ENCODE results near the gene DPP6. TPM values are rescaled to one million over a fixed set of nuclear protein-coding genes. Genes with fewer than 3 reads are reported as not detected.

Gene DPP6
- total RNA-seq, 1 experiment from 2014 or later, result not detected

GRCh38 chr7:154584352-154585252 lies 532.4 kb downstream of the DPP6 start:
- intact Hi-C loops (cut with micrococcal nuclease; ENCODE audit: unreplicated experiment) (no loop called here), in situ Hi-C loops (cut with HindIII; ENCODE audit: low pct_unique_long_range_greater_than_20kb, low sequenced_read_pairs) (no loop called here)
- DNase-seq (ENCODE audit: low read depth, low spot score) (no peak), ATAC-seq (no peak)
- H3K4me3 ChIP-seq (ENCODE audit: low read depth in 2 of 2, low read length in 2 of 2), result no peak overlapping the region
- TF ChIP-seq CTCF (IDR thresholded peaks at IDR 0.05), result peak; percentile 67
- no peak for TF ChIP-seq POLR2AphosphoS5 (IDR thresholded peaks at IDR 0.05; ENCODE audit: low read depth, low read length)
- TF ChIP-seq SIN3A (IDR thresholded peaks at IDR 0.05; ENCODE audit: borderline replicate concordance, insufficient read depth, low read depth, low read length), result no peak
- TF ChIP-seq REST (IDR thresholded peaks at IDR 0.05; ENCODE audit: insufficient read depth in 1 of 2, low read depth in 2 of 2, low read length in 1 of 2), result no peak
- no peak for TF ChIP-seq TCF7L2 (IDR thresholded peaks at IDR 0.05; ENCODE audit: low read depth, low read length)
- no peaks in the 10 kb centered on the region for H3K4me1 ChIP-seq (ENCODE audit: control insufficient read depth, insufficient read depth, low read length)
- no peaks in the 10 kb centered on the region for H3K9me3 ChIP-seq (ENCODE audit: control insufficient read depth, insufficient read depth, low read depth, low read length)
- no peak overlapping the region for H3K27ac ChIP-seq (ENCODE audit: low read length)
- 0 out of 2 replicates have a peak, but pooled peaks cover 2% of the 10 kb centered on the region for H3K27me3 ChIP-seq (ENCODE audit: control insufficient read depth, insufficient read depth, low read length)
- BruUV-seq (replicated peaks), result no TSS peak
- no peaks in the 10 kb centered on the region for H3K36me3 ChIP-seq (ENCODE audit: control insufficient read depth, insufficient read depth, low read length)
- POLR2A ChIA-PET, result no interaction called here
- CTCF ChIA-PET, result no interaction called here

GRCh38 chr7:154587792-154588191 lies 535.6 kb downstream of the DPP6 start:
- in situ Hi-C loops (cut with HindIII; ENCODE audit: low pct_unique_long_range_greater_than_20kb, low sequenced_read_pairs) (no loop called here), intact Hi-C loops (cut with micrococcal nuclease; ENCODE audit: unreplicated experiment) (no loop called here)
- POLR2A ChIA-PET, result no interaction called here
- H3K27ac ChIP-seq (ENCODE audit: low read length), result no peak overlapping the region
- H3K27me3 ChIP-seq (ENCODE audit: control insufficient read depth, insufficient read depth, low read length), result 0 out of 2 replicates have a peak, but pooled peaks cover 2% of the 10 kb centered on the region
- no peaks in the 10 kb centered on the region for H3K36me3 ChIP-seq (ENCODE audit: control insufficient read depth, insufficient read depth, low read length)
- ATAC-seq (no peak), DNase-seq (ENCODE audit: low read depth, low spot score) (no peak)
- no peak overlapping the region for H3K4me3 ChIP-seq (ENCODE audit: low read depth in 2 of 2, low read length in 2 of 2)
- no peak for TF ChIP-seq CTCF (IDR thresholded peaks at IDR 0.05)
- TF ChIP-seq POLR2AphosphoS5 (IDR thresholded peaks at IDR 0.05; ENCODE audit: low read depth, low read length), result no peak
- TF ChIP-seq SIN3A (IDR thresholded peaks at IDR 0.05; ENCODE audit: borderline replicate concordance, insufficient read depth, low read depth, low read length), result no peak
- no peak for TF ChIP-seq TCF7L2 (IDR thresholded peaks at IDR 0.05; ENCODE audit: low read depth, low read length)
- TF ChIP-seq REST (IDR thresholded peaks at IDR 0.05; ENCODE audit: insufficient read depth in 1 of 2, low read depth in 2 of 2, low read length in 1 of 2), result no peak
- CTCF ChIA-PET, result no interaction called here
- H3K4me1 ChIP-seq (ENCODE audit: control insufficient read depth, insufficient read depth, low read length), result no peaks in the 10 kb centered on the region
- H3K9me3 ChIP-seq (ENCODE audit: control insufficient read depth, insufficient read depth, low read depth, low read length), result no peaks in the 10 kb centered on the region
- no TSS peak for BruUV-seq (replicated peaks)

Measured in Panc1 (cell line).